Endometrial microvascular endothelial cells (primary cell): ENCODE data around the gene EGLN1. TPM values are rescaled to one million over a fixed set of nuclear protein-coding genes. Genes with fewer than 3 reads are reported as not detected.

Source experiments
- in situ Hi-C: cut with HindIII; loops from 2 replicates; pipeline ENCODE4 v1.10.0; 2017; ENCODE audit warnings: low sequenced_read_pairs, low pct_unique_long_range_greater_than_20kb; ENCODE audit errors: inconsistent ontology term
- total RNA-seq: library from RNA; depleted of rRNA; stranded (reverse); fragments of >200 nt; gene quantifications from one replicate; pipeline ENCODE4 v1.2.3, GENCODE V29; 2015; ENCODE audit errors: inconsistent ontology term

The EGLN1 gene
- total RNA-seq, 1 donor from 2014 or later, result 46.2 TPM

DNA sequence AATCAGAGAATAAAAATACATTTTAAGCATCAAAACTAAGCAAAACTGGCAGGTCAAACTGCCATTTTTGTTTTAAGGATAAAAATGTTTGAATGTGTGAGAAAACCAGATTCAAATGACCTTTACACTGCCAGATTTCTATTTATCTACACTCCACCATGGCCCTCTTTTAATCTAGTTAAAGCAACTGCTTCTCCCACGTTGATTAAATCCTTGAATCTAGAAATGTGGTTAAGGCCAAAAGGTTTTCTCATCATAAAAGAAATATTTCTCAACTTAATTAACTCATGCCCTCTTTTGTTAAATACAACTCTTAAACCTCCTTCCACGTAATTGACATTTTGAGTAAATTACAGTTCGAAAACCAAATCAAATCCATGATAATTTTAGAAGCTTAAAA, 15.0 kb downstream of the EGLN1 start:
- in situ Hi-C loops, result no loop called here

DNA sequence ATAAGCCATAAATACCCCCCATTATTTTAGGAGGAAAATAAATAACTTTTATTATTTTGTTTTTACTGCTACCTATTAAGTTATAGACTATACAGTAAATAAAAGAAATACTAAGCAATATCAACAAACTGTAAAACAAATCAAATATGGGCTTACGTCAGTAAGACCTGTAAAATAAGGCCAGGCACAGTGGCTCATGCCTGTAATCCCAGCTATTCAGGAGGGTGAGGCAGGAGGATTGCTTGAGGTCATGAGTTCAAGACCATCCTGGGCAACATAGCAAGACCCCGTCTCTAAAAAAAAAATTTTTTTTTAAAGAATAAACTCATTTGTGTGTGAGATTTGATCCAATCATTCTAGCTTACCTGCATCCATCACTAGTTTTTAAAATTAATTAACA, 17.8 kb downstream of the EGLN1 start:
- in situ Hi-C loops, result no loop called here

DNA sequence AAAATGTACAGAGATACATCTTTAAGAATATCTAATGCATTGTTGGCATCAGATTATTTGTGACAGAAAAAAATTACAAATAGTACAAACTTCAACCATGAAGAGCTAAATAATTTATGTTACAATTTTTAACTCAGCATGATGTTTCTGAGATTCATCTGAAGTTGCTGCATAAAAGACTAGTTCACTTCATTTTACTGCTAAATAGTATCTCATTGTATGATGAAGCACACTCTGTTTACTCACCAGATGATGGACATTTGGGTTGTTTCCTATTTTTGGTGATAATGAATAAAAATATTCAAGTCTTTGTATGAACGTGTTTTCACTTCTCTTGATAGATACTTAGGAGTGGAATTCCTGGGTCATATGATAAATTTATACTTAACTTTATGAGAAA, 20.6 kb downstream of the EGLN1 start:
- in situ Hi-C loops, result no loop called here

DNA sequence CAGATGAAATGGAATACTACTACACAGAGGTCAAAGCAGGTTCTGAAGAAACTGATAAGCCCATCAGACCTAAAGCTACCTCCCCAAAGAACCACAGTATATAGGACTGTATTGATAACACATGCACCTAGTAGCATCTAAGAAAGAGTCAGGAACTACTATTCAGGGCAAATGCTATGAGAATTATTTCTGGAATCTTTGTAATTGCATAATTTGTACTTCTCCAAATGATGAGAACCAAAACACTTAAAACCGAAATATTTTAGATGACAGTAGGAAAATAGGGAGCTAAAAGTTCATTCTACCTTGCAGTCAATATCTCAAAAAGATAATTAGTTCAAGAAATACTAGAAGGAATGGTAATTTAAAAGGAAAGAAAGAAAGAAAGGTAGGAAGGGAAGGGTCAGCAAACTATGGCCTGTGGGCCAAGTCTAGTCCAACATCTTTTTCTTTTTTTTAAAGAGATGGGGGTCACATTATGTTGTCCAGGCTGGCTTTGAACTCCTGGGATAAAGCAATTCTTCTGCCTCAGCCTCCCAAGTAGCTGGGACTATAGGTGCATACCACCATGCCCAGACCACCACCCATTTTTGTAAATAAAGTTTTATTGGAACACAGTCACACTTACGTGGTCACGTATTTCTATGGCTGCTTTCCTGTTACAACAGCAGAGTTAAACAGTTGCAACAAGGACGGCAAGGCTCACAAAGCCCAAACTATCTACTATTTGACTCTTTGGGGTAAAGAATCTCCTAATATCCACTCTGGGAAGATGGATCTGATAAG, 24.0 kb downstream of the EGLN1 start:
- in situ Hi-C loops, result no loop called here

DNA sequence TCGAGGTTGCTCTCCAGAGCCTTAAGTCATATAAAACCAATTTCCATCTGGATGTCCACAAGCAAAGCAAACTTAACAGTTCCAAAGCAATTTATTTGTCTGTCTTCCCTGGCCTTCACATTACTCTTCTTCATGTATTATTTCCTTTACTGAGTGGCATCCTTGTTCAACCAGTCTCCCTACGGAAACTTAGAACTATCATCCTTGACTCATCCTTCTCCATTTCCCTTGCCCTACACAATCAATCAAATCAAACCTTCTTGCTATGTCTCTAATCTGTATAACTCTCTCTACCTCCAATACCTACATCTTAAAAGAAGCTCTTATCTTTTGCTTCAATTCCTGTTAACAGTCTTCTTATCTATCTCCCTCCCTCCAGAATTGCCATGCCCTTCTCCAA, 25.4 kb downstream of the EGLN1 start:
- in situ Hi-C loops, result no loop called here

DNA sequence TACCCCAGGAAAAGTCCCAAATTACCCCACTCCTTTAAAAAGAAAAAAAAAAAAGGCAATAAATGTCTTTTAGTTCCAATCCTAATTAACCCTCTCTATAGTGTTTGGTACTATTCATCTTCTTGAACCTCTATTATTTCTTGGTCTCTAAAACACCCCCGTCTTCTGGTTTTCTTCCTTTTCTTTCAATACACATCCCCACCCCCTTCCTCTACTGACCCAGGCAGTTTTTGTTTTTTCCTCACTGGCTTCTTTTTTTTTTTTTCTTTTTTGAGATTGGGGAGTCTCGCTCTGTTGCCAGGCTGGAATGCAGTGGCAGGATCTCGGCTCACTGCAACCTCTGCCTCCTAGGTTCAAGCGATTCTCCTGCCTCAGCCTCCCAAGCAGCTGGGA, 26.1 kb downstream of the EGLN1 start:
- in situ Hi-C loops, result no loop called here

GRCh38 chr1:231395076-231395997, 26.8 kb downstream of the EGLN1 start:
- in situ Hi-C loops, result no loop called here

DNA sequence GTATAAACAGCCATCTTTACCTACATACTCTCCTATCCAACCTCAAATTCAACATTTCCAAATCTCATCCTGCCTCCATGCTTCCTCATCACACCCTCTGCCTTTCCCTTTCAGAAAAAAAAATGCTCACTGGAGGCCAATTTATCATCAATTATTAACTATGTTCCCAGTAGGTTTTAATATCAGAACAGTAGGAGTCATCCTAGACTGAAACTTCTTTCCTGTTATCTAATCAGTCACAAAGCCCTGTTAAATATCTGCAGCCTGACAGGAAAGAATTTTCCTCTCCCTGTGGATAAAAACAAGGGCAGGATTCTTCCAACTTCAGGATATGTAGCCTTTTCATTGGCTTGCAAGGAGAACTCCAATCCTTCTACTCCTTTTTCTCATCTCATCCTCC, 28.4 kb downstream of the EGLN1 start:
- in situ Hi-C loops, result no loop called here

- in situ Hi-C loops, result no loop called here
These were observed 29.5 kb downstream of the EGLN1 start for GRCh38 chr1:231392389-231393131.

DNA sequence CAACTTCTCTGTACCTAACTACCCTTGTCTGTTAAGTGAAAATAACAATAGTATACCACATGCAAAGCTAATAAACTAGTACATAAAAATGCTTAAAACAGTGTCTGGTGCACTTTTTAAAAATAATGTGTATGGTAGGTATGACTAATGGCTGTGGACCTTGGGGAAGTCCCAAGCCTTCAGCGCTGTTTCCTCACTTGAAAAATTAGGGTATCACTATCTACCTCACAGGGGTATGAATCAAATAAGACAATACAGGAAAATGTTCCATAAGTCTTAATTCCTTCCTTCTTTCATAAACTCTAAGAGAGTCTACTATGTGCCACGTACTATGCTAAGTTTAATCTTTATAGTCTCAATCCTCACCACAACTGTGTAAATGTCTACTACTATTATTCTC, 32.0 kb downstream of the EGLN1 start:
- in situ Hi-C loops, result no loop called here

GRCh38 chr1:231387770-231388669, 34.1 kb downstream of the EGLN1 start:
- in situ Hi-C loops, result no loop called here

GRCh38 chr1:231386466-231386865, 35.6 kb downstream of the EGLN1 start:
- in situ Hi-C loops, result no loop called here

DNA sequence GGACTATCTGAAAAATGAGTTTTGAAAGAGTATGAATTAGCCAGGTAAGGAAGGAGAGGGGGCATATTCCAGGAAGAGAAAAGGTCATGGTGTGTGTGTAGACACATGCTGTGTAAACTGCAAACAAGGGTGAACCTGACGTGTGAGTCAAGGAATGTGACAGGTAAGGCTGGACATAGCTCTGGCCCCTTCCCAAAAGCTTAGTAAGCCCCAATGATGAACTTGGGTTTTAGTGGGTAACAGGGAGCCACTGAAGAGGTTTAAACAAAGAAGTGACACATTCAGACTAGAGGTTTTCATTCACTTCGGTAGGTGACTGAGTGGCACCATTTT, 36.7 kb downstream of the EGLN1 start:
- in situ Hi-C loops, result no loop called here

- in situ Hi-C loops, result no loop called here
These were observed 37.2 kb downstream of the EGLN1 start for GRCh38 chr1:231384696-231385415.

GRCh38 chr1:231383159-231383860, 38.8 kb downstream of the EGLN1 start:
- in situ Hi-C loops, result no loop called here

- in situ Hi-C loops, result no loop called here
These were observed 39.7 kb downstream of the EGLN1 start for GRCh38 chr1:231382426-231382825.

DNA sequence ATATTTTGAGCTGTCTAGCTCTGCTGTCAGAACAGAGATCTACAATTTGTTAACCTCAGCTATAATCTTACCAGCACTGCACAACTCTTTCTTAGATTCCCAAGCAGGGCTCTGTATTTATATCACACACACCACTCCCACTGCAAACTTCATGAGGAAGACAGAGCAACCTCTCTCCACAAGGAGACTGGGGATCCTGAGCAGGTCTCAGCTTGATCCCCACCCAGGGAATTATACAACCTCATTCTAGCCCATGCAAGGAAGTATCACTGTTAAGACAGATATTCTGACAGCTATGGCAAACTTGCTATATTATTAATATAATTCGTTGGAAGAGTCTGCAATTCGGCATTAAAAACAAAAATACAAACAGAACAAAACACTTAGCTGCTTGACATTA, 40.4 kb downstream of the EGLN1 start:
- in situ Hi-C loops, result no loop called here
